ENCODE measurements around the gene RBM20.

RBM20 gene

GRCh38 chr10:110773693-110774068, 129.5 kb downstream of the RBM20 start:
- no peak for DNase-seq (ENCODE audit: low read depth)
- no peak for TF ChIP-seq CTCF (IDR thresholded peaks at IDR 0.05; ENCODE audit: low read depth, low read length, missing control alignments)

GRCh38 chr10:110774069-110775019, 130.2 kb downstream of the RBM20 start:
- no peak overlapping the region for H3K4me3 ChIP-seq (ENCODE audit: low read depth, low read length)

More at GRCh38 chr10:110773693-110774068, 129.5 kb downstream of the RBM20 start:
- H3K4me3 ChIP-seq (ENCODE audit: low read depth, low read length) = no peak overlapping the region; the same call in 1 of the 2 replicates

GRCh38 chr10:110775020-110775375, 130.9 kb downstream of the RBM20 start:
- H3K4me3 ChIP-seq (ENCODE audit: low read depth, low read length) = no peak overlapping the region
- no peak for DNase-seq (ENCODE audit: low read depth)
- no peak for TF ChIP-seq CTCF (IDR thresholded peaks at IDR 0.05; ENCODE audit: low read depth, low read length, missing control alignments)

More at GRCh38 chr10:110774069-110775019, 130.2 kb downstream of the RBM20 start:
- DNase-seq (ENCODE audit: low read depth) = peak; percentile 92
- TF ChIP-seq CTCF (IDR thresholded peaks at IDR 0.05; ENCODE audit: low read depth, low read length, missing control alignments) = no peak

GRCh38 chr10:110775406-110775805, 131.3 kb downstream of the RBM20 start:
- TF ChIP-seq CTCF (IDR thresholded peaks at IDR 0.05; ENCODE audit: low read depth, low read length, missing control alignments) = no peak
- no peak for DNase-seq (ENCODE audit: low read depth)
- no peak overlapping the region for H3K4me3 ChIP-seq (ENCODE audit: low read depth, low read length)

- no peak for TF ChIP-seq CTCF (IDR thresholded peaks at IDR 0.05; ENCODE audit: low read depth, low read length, missing control alignments)
- no peak for DNase-seq (ENCODE audit: low read depth)
- no peak overlapping the region for H3K4me3 ChIP-seq (ENCODE audit: low read depth, low read length)
Measured at GRCh38 chr10:110777017-110777416, 132.9 kb downstream of the RBM20 start.

- DNase-seq (ENCODE audit: low read depth) = no peak
- no peak for TF ChIP-seq CTCF (IDR thresholded peaks at IDR 0.05; ENCODE audit: low read depth, low read length, missing control alignments)
- no peak overlapping the region for H3K4me3 ChIP-seq (ENCODE audit: low read depth, low read length)
Measured at GRCh38 chr10:110777661-110778060, 133.5 kb downstream of the RBM20 start.

GRCh38 chr10:110778211-110778610, 134.1 kb downstream of the RBM20 start:
- no peak overlapping the region for H3K4me3 ChIP-seq (ENCODE audit: low read depth, low read length)
- DNase-seq (ENCODE audit: low read depth) = no peak
- no peak for TF ChIP-seq CTCF (IDR thresholded peaks at IDR 0.05; ENCODE audit: low read depth, low read length, missing control alignments)

All from GM12864 (cell line).